AG20443 (cell line): ENCODE measurements around the gene UBE2B.
"Not testable (repeated sequence)": the region's sequence is repeated elsewhere in the genome, so short reads cannot be mapped to it uniquely, and the experiment has no call there.

Source experiments
- DNase-seq: peaks from one replicate; pipeline ENCODE4 v3.0.0; 2012; ENCODE audit warnings: low spot score, mixed read lengths

Gene UBE2B

DNA sequence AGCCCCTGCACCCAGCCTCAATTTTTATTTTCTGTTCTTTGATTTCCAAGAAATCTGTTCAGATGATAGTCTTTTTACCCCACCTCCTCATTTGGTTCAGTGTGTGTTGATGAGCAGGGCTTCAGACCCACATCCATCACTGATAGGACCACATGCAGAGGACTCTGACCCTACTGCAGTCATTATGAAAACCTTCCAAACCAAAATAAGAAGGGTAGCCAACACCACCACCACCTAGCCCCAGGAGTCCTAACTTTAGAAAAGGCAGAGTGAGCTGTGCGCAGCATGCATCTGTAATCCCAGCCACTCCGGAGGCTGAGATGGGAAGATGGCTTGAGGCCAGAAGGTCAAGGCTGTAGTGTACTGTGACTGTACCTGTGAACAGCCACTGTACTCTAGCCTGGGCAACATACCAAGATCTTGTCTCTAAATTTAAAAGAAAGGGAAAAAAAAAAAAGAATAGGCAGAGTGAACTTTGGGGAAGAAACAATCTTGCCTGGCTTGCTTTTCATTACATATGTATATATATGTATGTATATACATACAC lies 27.3 kb downstream of the UBE2B start:
- DNase-seq = no peak

DNA sequence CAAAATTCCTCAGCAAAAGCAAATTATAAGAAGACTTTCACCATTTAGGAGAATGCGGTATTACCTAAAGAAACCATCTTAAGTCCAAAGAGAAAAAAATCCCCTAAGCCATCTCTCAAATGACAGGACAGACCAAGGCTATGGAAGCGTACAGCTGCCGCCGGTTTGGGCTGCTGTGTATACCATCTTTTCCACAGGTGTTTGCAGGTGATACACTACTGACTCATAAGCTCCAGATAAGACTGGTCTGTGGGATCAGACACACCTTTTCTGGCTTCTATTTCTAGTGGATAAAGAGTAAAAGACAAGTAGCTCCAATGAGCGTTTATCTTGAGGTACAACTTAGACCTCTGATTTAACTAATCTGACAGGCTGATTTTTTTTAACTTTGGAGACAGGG lies 32.6 kb downstream of the UBE2B start:
- DNase-seq = no peak

DNA sequence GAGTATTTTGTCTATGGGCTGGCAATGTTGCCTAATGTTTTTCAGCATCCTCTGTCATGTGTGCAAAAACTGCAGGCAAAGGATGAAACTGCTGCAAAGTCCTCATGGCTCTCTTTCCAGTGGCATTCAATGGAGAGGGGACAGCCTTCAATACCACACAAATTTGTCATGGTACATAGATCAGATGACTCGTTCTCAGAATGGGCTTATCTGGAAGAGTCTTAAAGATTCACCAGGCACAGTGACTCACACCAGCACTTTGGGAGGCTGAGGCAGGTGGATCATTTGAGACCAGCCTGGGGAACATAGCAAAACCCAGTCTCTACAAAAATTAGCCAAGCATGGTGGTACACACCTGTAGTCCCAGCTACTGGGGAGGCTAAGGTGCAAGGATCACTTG lies 35.0 kb downstream of the UBE2B start:
- no peak for DNase-seq

DNA sequence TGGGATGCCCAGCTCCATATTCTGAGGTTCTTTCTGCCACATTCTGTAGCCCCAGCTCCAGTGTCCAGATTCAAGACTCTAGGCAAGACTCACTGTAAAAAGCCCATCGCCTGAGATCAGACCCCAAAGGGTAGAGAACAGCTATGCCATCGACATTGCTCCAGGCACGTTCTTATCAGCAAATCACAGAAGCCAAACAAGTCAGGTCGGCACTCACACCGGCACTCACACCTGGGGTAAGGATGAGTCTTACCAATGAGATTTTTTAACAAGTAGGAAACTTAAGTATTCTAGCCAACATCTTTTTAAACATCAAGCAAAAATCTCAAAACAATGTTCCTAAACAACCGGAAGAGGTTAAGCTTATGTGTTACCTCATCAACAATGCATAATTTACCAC lies 38.0 kb downstream of the UBE2B start:
- DNase-seq = no peak

DNA sequence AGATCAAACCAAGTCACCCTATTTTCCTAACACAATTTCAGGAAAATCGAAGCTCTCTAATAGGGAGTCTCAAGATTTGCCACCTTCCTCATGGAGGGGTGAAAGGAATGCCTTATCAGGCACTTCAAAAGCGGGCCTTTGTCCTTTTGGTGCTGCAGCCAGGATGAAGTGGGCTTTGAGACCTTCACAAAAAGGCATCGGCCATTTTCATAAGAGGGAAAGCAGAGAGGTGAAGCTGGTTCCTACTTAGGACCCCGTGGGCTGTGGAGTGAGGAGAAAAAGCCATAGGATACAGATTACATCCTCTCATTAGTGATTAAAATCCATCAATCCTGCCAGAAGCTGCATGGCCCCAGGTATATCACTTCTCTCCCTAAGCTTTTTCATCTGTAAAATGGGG lies 39.5 kb downstream of the UBE2B start:
- no peak for DNase-seq

DNA sequence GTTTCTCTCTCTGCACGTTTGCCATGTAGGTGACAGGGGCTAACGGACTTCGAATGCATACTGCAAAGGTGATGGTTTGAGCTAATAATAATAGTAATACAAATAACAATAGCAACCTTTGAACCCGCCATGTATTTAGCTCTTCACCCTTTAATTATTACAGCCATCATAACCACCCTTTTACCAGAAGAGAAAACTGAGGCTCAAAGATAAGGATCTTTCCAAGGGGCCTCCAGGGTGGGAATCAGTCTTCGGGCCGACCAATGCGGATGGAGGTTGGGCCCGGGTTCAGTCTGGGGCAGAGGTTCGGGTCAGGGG lies 39.8 kb downstream of the UBE2B start:
- DNase-seq = no peak

DNA sequence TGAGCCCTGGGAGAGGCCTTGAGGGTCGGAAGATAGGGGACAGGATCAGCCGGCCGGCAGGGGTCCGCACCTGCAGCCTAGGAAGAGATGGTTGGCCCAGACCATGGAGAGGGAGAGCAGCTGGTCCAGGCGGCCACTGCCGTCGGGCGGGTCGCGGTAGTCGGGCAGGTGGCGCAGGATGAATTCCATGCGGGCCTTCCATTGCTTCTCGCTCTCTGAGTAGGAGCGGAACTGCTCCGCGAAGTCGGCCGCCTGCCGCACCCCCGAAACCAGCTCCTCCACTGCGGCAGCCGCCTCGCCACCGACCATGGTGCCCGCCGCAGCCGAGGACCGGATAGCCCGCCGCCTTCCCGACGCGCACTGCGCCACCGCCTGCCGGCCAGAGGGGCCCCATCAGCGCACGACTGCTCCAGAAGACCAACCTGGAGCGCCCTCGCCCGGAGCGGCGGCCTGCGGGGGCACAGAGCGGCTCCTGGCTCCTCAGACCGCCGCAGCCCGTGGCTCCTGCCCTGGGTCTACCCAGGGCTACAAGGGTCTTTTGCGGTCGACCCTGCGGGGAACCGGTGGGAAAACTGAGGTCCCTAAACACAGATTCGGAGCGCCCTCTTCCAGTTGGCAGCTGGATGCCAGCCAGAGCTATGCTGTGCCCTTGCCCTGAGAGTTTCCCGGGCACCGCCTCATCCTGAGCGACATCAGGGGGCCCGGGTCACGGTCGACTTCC lies 40.3 kb downstream of the UBE2B start, which contains the start of gene CDKN2AIPNL:
Gene CDKN2AIPNL, minus strand, starts transcription at position 336 of the 721 bp plus-strand sequence. Its CDS starts 27 bp downstream, at position 309.
- DNase-seq = peak; percentile 98

DNA sequence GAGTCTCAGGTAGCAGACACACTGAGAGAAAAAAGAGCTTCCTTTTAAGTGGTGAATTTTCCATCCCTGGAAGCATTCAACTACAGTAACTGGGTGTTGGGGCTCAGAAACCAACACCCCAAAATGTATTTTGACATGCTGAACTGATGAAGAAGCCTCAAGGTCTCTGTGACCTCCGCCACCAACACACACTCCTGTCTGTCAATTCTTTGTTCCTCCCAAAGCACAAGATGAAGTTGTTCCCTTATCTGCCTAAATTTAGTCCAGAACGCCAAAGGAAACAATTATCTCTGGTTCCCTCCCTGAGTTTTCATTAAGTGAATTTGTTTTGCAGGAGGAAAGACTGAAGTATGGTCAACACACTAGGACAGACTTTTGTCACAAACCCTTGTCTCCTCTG lies 41.7 kb downstream of the UBE2B start:
- no peak for DNase-seq

DNA sequence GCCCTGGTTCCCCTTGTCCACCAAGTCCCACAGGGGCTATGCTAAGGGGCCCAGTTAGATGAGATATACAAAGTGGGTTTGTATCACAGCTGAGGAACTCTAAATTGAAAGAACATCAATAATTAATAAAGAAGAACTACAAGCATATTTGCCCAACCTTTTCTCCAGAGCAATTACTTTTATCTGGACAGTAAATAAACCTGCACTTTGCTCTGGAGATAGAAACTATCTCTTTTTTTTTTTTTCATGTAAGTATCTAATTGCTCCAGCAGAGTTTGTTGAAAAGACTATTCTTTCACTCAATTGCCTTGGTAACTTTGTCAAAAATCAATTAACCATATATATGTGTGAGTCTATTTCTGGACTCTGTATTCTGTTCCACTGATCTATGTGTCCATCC lies 46.3 kb downstream of the UBE2B start:
- DNase-seq = no peak

DNA sequence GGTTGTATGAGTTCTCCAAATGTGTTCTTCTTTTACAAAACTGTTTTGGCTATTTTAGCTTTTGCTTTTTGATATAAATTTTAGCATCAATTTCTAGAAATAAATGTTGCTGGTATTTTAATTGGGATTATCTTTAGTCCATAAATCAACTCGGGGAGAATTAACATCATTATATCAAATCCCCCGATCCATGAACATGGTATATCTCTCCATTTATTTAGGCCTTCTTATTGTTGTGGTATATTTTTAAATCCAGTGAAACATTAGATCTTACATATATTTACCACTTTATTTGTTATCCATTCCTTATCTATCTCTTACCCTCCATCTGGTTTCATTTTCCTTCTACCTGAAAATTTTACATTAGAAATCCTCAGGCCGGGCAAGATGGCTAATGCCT lies 47.6 kb downstream of the UBE2B start:
- DNase-seq = no peak

DNA sequence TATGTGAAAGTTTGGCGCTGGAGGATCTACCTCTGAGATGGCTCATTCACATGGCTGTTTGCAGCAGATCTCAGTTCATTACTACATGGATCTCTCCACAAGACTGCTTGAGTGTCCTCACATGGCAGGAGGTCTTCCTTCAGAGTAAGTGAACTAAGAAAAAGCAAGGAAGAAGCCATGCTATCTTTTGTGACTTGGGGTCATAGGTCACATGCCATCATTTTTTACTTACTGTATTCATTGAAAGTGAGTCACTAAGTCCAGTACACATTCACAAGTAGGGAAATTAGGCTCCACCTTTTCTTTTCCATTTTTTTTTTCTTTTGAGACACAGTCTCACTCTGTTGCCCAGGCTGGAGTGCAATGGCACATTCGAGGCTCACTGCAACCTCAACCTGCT lies 49.0 kb downstream of the UBE2B start:
- no peak for DNase-seq

DNA sequence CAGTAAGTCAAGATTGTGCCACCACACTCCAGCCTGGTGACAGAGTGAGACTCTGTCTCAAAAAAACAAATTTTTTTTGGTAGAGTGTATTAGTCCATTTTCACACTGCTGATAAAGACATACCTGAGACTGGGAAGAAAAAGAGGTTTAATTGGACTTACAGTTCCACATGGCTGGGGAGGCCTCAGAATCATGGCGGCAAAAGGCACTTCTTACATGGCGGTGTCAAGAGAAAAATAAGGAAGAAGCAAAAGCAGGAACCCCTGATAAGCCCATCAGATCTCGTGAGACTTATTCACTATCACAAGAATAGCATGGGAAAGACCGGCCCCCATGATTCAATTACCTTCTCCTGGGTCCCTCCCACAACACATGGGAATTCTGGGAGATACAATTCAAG lies 49.7 kb downstream of the UBE2B start:
- not testable (repeated sequence) for DNase-seq

DNA sequence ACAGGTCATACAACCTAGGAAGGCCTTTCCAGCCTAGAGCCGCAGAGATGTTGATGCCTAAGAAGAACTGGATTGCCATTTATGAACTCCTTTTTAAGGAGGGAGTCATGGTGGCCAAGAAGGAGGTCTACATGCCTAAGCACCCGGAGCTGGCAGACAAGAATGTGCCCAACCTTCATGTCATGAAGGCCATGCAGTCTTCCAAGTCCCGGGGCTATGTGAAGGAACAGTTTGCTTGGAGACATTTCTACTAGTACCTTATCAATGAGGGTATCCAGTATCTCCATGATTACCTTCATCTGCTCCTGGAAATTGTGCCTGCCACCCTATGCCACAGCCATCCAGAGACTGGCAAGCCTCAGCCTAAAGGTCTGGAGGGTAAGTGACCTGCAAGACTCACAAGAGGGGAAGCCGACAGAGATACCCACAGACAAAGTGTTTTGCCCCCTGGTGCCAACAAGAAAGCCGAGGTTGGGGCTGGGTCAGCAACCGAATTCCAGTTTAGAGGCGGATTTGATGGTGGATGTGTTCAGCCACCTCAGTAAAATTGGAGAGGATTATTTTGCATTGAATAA lies 51.5 kb downstream of the UBE2B start:
- no peak for DNase-seq

DNA sequence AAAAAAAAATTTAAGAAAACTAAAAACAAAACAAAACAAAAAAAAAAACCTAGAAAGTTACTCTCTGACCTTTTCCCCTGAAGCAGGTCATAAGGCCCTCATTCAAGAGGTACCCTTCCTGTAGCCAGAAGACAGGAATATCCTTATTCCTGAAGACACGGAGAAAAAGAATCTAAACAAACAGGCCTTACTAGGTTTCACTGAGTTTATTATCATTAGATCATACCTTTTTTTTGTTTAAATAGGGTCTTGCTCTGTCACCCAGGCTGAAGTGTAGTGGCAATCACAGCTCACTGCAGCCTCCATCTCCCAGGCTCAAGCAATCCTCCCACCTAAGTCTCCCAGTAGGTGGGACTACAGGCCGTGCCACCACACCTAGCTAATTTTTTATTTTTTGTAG lies 52.0 kb downstream of the UBE2B start:
- no peak for DNase-seq

DNA sequence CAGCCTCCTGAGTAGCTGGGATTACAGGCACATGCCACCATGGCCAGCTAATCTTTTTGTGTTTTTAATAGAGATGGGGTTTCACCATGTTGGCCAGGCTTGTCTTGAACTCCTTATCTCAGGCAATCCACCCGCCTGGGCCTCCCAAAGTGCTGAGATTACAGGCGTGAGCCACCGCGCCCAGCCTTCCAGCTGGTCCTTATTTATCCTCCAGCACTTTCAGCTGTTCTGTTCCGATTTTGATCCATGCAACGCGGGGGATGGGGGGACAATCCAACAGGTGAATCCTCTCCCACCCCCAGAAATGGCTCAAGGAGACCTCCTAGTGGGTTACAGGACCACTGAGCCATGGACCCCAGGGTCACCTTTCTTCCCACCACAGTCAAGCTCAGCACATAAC lies 55.0 kb downstream of the UBE2B start:
- DNase-seq = no peak

DNA sequence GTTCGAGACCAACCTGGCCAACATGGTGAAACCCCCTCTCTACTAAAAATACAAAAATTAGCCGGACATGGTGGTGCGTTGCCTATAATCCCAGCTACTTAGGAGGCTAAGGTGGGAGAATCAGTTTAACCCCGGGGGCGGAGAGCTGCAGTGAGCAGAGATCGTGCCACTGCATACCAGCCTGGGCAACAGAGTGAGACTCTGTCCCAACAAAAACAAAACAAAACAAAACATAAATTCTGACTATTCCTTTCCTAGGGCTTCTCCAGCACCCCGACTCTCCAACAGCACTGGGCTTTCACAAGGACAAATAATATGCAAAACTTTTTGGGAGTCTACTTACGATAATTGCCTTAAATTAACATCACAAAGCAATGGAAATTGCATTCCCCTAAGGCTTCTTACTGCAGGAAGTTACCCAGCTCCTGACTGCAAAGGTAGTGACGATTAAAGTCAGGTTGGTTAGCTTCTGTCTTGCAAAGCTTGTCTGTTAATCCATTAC lies 56.2 kb downstream of the UBE2B start:
- DNase-seq = no peak

DNA sequence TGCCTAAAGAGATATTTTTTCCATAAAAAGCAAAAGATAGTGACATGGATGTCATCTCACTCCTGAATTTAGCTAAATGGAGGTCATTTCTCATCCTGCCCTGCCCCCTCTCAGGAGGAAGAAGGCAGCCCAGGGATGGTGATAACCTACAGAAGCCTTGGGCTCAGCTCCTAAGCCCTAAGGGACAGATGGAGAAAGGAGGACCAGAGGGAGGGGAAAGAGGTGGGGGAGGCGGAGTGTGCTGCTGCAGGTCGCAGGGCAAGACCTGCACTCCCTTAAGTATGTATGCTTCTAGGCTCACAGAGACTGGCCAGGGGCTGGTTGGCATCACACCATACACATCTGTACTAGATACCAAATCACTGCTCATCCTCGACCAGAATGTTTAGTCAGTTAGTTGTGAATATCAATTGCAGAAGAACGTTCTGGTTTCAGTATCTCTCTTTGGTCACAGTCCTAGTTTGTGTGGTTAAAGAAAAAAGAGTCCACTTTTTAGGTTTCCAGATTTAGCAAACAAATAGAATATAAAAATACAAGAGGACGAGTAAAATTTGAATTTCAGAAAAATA lies 58.7 kb downstream of the UBE2B start:
- no peak for DNase-seq

DNA sequence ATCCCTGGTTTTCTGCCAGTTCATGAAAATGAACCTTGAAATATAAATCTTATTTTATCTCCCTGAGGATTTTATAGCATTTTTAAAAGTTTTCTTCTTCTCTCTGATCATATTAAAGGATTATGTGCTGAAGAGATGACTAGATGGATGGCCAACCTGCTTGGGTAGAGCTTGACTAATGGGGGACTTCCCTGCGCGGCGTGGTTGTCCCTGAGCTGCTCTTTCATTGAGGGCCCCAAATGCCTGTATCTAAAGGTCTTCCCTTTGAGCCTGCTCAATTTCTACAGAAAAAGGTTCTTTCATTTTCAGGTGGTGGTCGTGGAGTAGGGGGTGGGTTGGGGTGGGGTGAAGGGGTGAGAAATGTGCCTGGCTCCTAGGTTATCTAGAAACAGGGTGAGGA lies 60.8 kb downstream of the UBE2B start:
- DNase-seq = no peak

DNA sequence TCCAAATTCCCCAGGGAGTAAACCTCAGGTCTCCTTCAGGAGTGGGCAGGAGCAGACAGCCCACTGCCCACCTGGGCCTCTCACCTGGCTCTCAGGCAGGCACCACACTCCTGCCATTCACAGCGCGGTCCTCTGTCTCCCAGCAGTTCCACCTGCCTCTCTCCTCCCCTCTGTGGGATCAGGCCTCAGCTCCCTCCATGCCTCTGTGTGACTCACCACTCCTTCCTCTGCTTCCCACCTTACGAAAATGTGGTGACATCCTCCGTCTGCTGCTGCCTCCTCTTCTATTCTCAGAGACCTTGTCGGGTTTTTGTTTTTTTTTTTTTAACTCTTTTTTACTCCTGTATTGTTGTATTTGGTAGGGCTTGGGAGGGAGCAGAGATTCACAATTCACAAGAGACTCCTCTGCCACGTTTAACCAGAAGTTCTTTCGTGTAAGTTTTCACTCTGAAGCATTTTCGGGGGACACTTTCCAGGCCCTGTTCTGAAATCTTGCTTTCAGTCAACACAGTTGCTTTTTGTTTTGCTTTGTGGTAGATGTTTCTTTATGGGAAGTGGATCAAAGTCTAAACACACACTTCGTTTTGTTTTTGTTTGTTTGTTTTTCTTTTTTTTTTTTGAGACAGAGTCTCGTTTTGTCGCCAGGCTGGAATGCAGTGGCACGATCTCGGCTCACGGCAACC lies 61.4 kb downstream of the UBE2B start:
- no peak for DNase-seq

DNA sequence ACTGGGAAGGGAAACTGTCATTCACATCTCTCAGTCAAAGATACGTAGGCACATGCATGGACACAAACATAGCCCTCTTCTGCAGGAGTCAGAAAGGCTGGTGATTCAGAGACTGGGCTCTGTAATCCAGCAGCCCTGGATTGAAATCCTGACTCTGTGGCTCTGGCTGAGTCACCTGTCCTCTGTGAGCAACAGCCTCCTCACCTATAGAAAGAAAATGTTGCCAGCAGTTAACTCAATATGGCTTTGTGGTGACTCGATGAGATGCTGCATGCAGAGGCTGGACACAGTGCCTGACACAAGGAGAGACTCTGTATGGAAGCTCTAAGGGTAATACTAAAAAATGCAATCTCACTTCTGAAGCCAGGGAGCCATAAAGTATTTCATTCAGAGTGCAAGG lies 64.2 kb downstream of the UBE2B start:
- DNase-seq = no peak

DNA sequence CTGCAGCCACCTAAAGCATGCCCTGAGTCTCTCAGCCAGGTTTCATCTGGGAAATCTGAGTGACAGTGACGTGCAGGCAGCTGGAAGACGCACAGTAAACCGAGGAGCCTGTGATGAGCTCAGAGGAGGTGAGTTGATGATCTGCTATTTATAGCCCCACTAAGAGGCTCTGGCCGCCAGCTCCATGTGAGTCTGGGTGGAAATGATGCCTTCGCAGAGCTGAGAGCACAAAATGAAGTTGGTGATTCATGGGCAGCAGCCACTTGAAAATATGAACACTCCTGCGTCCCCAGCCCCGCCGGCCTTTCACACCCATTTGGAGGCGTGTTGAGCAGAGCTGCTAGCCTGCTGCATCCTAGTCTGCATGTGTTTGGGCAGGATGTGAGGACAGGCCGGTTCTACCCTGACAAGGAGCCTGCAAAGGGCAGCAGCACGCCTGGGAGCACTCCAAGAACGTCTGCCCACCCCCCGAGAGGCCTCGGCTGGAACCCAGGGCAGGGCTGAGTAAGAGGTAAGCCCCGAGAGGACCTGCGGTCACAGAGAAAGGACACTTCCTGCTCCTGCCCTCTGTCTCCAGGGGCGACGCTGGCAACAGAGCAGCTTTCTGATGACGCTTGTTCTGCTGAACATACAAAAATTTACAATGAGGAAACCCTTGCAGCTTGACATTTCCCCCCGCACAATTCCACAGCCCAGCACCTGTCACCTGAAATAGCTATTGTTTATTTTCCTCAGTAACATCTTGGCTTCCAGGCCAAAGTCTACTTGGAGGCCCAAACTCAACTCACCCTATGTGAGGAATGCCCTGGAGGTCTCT lies 65.4 kb downstream of the UBE2B start:
- DNase-seq = peak; percentile 82

DNA sequence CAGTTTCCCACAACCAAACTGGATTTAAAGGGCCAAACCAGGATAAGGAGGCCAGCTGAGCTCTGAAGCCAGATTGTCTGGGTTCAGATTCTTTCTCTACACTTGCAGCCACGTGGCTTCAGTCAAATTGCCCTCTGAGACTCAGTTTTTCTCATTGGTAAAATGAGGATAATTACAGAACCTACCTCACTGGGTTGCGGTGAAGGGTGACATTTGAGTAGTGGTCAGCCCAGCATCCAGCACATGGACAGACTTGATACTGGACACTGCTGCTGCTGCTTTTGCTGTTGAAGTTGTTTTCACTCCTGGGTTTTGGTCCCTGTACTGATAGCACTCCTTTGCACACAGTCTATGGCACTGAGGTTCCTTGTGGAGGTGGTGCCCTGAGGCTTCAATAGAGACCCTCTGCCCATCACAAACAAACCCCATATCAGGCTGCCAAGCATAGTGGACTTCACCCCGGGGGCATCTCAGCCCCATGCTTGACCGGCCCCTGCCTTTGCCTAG lies 66.0 kb downstream of the UBE2B start:
- DNase-seq = no peak
